Adipocyte (in vitro differentiated cells): ENCODE results near the gene PSMD6.

Source experiments
- DNase-seq: peaks from one replicate; pipeline ENCODE4 v3.0.0-alpha.2; 2015; ENCODE audit warnings: low read depth
- H3K27me3 ChIP-seq: replicated peaks from 2 replicates; pipeline ENCODE4 v1.7.0; 2013; ENCODE audit warnings: mild to moderate bottlenecking, low read length, moderate library complexity; ENCODE audit not compliant: control insufficient read depth, insufficient read depth
- H3K36me3 ChIP-seq: 2 replicates; pipeline ENCODE4 v1.7.0; 2013; ENCODE audit warnings: low read length, mild to moderate bottlenecking, moderate library complexity; ENCODE audit not compliant: control insufficient read depth, insufficient read depth, severe bottlenecking
- H3K4me1 ChIP-seq: 2 replicates; pipeline ENCODE4 v1.7.0; 2013; ENCODE audit warnings: mild to moderate bottlenecking, low read length, moderate library complexity; ENCODE audit not compliant: control insufficient read depth, insufficient read depth
- H3K4me3 ChIP-seq: 2 replicates; pipeline ENCODE4 v1.7.0; 2013; ENCODE audit warnings: mild to moderate bottlenecking, low read length, moderate library complexity
- H3K9ac ChIP-seq: 2 replicates; pipeline ENCODE4 v1.7.0; 2013; ENCODE audit warnings: mild to moderate bottlenecking, low read length, moderate library complexity
- H3K9me3 ChIP-seq: 2 replicates; pipeline ENCODE4 v1.7.0; 2013; ENCODE audit warnings: mild to moderate bottlenecking, low read length, moderate library complexity; ENCODE audit not compliant: control insufficient read depth

PSMD6 gene

DNA sequence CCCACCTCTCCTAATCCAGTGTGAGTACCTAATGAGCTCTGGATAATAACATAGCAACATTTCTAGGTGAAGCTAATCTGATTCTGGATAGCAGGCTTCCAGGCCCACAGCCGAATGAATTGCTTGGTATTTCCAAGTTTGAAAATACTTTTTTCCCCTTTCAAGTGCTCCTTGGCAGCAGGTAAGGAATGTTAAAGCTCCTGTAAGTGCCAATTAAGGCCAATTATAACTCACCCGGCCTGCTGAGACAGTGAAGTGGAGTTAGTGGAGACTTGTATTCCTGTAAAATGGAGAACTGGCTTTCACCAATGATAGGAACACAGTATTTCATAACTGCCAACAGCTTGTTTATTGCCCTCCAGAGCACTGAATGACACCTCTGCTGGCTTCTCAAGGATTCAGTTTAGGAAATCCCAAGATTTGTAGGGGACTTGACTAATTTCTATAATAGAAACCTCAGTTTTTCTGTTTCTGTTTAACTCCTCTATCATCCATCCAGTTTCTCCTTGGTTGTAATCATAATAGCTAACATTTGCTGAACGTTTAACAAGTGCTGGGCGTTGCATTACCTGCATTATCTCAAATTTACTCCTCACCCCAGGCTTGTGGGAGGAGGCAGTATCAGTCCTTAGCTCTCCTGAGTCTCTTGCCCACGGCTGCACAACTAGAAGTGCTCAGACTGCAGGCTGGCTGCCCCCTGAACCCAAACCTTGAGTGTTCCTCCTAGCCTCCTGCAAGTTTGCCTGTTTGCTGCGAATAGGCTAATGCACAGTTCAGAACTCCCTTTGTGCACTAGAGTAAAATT is 58.4 kb downstream of the PSMD6 start:
- Histone ChIP-seq H3K9ac (peak overlapping the region; percentile 18), H3K36me3 (no peaks in the 10 kb centered on the region), H3K9me3 (no peaks in the 10 kb centered on the region), H3K4me3 (no peak overlapping the region), H3K27me3 (no peaks in the 10 kb centered on the region), H3K4me1 (peaks cover 53% of the 10 kb centered on the region)
- no peak for DNase-seq

GRCh38 chr3:63963496-63963895 is 59.8 kb downstream of the PSMD6 start:
- Histone ChIP-seq H3K36me3 (no peaks in the 10 kb centered on the region), H3K9ac (no peak overlapping the region), H3K4me3 (no peak overlapping the region), H3K4me1 (peaks cover 46% of the 10 kb centered on the region), H3K27me3 (no peaks in the 10 kb centered on the region), H3K9me3 (no peaks in the 10 kb centered on the region)
- no peak for DNase-seq

DNA sequence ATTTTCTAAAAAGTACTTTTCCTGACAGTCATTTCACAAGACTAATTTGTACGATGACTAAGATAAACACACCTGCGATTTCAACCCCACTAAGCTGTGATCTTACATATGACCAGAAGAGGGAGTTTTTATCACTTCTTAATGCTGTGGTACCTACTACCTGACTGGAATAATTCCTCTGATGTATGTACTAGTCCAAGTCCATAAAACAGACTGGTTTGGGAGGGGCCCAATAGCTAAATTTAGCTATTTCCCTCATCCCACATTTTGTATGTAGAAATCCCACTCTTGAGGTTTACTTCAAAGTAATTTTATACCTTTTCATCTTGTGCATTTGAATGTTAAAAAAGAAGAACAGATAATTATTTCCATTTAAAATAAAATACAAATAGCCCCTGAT is 61.4 kb downstream of the PSMD6 start:
- peak; percentile 70 for DNase-seq
- Histone ChIP-seq H3K4me1 (peaks cover 32% of the 10 kb centered on the region), H3K9me3 (no peaks in the 10 kb centered on the region), H3K27me3 (no peaks in the 10 kb centered on the region), H3K4me3 (no peak overlapping the region), H3K36me3 (no peaks in the 10 kb centered on the region), H3K9ac (no peak overlapping the region)
